AG09309 (cell line): ENCODE measurements around the gene KIAA0232.
"Not testable (repeated sequence)": the region's sequence is repeated elsewhere in the genome, so short reads cannot be mapped to it uniquely, and the experiment has no call there.

Experiments
- DNase-seq: peaks from one replicate; pipeline ENCODE4 v3.0.0-alpha.2; 2010; ENCODE audit warnings: low read depth
- H3K4me3 ChIP-seq: 2 replicates; pipeline ENCODE4 v1.5.1; 2011; ENCODE audit warnings: mild to moderate bottlenecking, low read depth, low read length, moderate library complexity; ENCODE audit not compliant: control insufficient read depth
- CTCF ChIP-seq: IDR thresholded peaks from 2 replicates; pipeline ENCODE4 v1.5.1; 2011; ENCODE audit warnings: mild to moderate bottlenecking, low read depth, low read length, inconsistent platforms; ENCODE audit not compliant: insufficient read depth, control insufficient read depth; ENCODE audit errors: missing control alignments

KIAA0232 gene

DNA sequence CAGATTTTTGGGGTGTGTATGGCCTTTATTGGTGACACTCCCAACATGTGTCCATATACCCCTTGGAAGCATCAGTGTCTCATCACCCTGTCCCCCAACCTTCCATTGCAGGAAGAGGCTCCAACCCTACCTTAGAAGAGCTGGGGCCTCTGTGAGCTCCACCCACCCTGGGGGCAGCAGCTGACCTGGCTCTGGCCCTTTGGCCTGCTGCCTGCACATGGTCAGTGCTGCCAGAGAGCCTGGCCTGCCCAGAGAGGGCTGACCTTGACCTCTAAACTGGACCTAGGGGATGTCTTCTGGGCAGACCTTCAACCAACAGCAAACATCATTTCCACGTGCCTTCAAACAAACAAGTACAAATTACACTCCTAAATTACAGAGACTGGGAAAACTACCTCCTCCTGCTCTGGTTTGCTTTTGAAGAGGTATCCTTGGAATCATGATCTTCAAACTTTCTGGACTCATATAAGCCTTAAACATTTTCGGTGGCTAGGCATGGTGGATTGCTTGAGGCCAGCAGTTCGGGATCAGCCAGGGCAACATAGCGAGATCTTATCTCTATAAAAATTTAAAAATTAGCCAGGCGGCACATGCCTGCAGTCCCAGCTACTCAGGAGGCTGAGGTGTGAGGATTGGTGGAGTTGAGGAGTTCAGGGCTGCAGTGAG, 27.3 kb upstream of the KIAA0232 start:
- no peak for DNase-seq
- no peak overlapping the region for H3K4me3 ChIP-seq
- TF ChIP-seq CTCF: no peak

DNA sequence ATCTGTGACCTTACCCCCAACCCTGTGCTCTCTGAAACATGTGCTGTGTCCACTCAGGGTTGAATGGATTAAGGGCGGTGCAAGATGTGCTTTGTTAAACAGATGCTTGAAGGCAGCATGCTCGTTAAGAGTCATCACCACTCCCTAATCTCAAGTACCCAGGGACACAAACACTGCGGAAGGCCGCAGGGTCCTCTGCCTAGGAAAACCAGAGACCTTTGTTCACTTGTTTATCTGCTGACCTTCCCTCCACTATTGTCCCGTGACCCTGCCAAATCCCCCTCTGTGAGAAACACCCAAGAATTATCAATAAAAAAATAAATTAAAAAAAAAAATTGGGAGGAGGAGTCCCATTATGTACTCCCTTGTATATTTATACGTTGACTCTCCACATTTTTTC, 26.2 kb upstream of the KIAA0232 start:
- DNase-seq, H3K4me3 ChIP-seq: not testable (repeated sequence)

DNA sequence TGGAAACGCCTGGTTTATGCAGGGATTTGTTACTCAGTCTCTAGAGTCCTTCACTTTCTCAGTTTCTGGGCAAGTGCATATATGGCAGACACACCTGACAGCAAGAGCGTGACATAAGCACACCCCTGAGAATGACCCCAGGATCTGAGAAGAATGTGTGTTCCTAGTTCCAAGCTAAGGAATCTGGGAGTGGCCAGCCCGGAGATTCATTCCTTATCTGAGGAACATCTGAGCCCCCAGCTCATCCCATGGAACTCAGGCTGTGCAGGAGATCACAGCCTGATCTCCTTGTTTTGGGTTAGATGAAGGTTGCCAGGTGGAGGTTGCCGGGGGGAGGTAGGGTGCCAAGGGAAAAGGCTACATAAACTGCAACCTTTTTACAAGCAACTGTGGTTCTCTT, 23.8 kb upstream of the KIAA0232 start:
- DNase-seq: no peak
- H3K4me3 ChIP-seq: no peak overlapping the region
- TF ChIP-seq CTCF: no peak

DNA sequence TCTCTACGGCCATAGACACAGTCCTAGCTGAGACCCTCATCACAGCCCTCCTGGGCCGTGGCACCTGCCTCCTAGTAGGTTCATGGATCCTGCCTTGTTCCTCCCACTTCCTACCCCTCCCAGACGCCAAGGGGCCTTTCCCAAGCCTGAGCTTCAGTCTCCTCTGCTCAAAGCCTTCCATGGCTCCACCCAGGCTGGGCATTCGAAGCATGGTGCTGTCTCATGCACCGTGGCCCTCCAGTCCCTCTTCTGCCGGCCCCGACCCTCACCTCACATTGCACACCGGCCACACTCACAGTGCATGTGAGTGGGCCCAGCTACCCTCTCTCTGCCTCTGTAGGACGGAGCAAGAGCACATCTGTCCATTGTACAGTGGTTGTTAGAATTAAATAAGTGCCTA, 21.7 kb upstream of the KIAA0232 start:
- no peak for TF ChIP-seq CTCF
- no peak overlapping the region for H3K4me3 ChIP-seq
- DNase-seq: no peak

DNA sequence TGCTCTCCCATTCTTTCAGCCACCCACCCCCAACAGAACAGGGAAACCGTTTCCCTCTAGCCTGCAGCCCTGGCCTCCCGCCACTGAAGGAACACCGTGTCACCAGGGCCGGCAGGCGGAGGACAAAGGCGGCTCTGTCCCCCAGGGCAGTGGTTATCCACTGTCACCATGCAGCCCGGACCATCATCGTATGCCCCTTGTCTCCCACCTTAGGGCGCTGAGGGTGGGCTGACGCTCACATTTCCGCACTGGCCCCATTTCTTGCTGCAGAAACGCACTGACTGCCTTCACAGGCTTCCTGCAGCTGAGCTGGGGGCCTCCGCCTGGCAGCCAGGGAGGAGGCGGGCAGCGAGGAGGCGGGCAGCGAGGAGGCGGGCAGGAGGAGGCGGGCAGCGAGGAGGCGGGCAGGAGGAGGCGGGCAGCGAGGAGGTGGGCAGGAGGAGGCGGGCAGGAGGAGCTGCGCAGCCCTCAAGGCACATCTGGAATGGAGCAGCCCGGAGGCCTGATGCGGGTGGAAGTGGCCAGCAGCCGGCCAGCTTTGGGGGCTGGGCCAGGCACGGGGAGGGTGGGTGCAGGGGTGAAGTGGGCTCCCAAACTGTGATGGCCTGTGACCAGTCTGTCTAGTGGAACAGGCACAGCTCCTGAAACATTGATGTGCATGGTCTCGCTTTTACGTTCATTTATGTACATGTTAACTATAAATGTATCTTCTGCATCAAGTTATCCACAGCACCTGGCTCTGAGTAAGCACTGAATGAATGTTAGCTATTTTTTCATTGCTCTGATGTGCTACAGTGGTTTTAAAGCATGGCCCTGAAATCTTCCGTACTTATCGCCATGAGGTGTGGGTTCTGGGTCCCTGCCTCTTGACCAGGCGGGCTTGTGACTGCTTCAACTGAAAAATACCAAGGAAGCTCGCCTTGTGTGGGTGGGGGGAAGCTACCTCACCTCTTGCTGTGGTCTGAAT, 20.6 kb upstream of the KIAA0232 start:
- H3K4me3 ChIP-seq: no peak overlapping the region
- no peak for TF ChIP-seq CTCF
- no peak for DNase-seq

- no peak for DNase-seq
- H3K4me3 ChIP-seq: no peak overlapping the region
- TF ChIP-seq CTCF: no peak
Measured at GRCh38 chr4:6763330-6763851, 19.1 kb upstream of the KIAA0232 start.
